Neuronal stem cell (in vitro differentiated cells): Measurements from ENCODE around the gene DNPEP.

Source experiments
- DNase-seq: peaks from one replicate; pipeline ENCODE4 v3.0.0-alpha.2; 2013; ENCODE audit warnings: low spot score
- H2AFZ ChIP-seq: one replicate; pipeline ENCODE4 v1.6.1; 2013; ENCODE audit warnings: mild to moderate bottlenecking, low read length, inconsistent platforms
- H2AK5ac ChIP-seq: 2 replicates; pipeline ENCODE4 v1.6.1; 2013; ENCODE audit warnings: low read depth, mild to moderate bottlenecking, inconsistent platforms, low read length, moderate library complexity, mixed read lengths
- H2BK120ac ChIP-seq: 2 replicates; pipeline ENCODE4 v1.6.1; 2013; ENCODE audit warnings: low read depth, mild to moderate bottlenecking, inconsistent platforms, low read length, moderate library complexity, mixed read lengths
- H2BK12ac ChIP-seq: one replicate; pipeline ENCODE4 v1.6.1; 2013; ENCODE audit warnings: low read length, inconsistent platforms
- H2BK15ac ChIP-seq: 2 replicates; pipeline ENCODE4 v1.6.1; 2013; ENCODE audit warnings: mild to moderate bottlenecking, low read length, inconsistent platforms, mixed read lengths
- H2BK5ac ChIP-seq: one replicate; pipeline ENCODE4 v1.6.1; 2013; ENCODE audit warnings: inconsistent platforms, mild to moderate bottlenecking, low read length, moderate library complexity
- H3K14ac ChIP-seq: one replicate; pipeline ENCODE4 v1.6.1; 2013; ENCODE audit warnings: low read length, inconsistent platforms
- H3K18ac ChIP-seq: 2 replicates; pipeline ENCODE4 v1.6.1; 2013; ENCODE audit warnings: low read length, inconsistent platforms
- H3K23ac ChIP-seq: 2 replicates; pipeline ENCODE4 v1.6.1; 2013; ENCODE audit warnings: low read depth, mild to moderate bottlenecking, mixed read lengths, low read length, inconsistent platforms; ENCODE audit not compliant: poor library complexity
- H3K27ac ChIP-seq: replicated peaks from 3 replicates; pipeline ENCODE4 v1.5.1; 2013; ENCODE audit warnings: low read length, inconsistent platforms
- H3K27me3 ChIP-seq, 3 experiments: 2 replicates each; pipeline ENCODE4 v1.6.1; 2013; ENCODE audit warnings: low read length in 3 of 3, mild to moderate bottlenecking in 2 of 3, inconsistent platforms in 1 of 3, low read depth in 1 of 3, mixed read lengths in 1 of 3, moderate library complexity in 1 of 3; ENCODE audit not compliant: control insufficient read depth in 3 of 3, insufficient read depth in 3 of 3
- H3K36me3 ChIP-seq, 2 donors: replicated peaks in 1 of 2; 2 replicates each; pipeline ENCODE4 v1.6.1; 2013; ENCODE audit warnings: low read length in 2 of 2; ENCODE audit not compliant: control insufficient read depth in 2 of 2, insufficient read depth in 2 of 2
- H3K4ac ChIP-seq: 2 replicates; pipeline ENCODE4 v1.6.1; 2013; ENCODE audit warnings: inconsistent platforms, mild to moderate bottlenecking, low read length, moderate library complexity
- H3K4me1 ChIP-seq, 2 donors: 1 replicate in 1 of 2; 2 replicates in 1 of 2; pipeline ENCODE4 v1.6.1; 2013; ENCODE audit warnings: low read length in 2 of 2, low read depth in 1 of 2; ENCODE audit not compliant: control insufficient read depth in 2 of 2, insufficient read depth in 1 of 2
- H3K4me2 ChIP-seq: one replicate; pipeline ENCODE4 v1.6.1; 2013; ENCODE audit warnings: mild to moderate bottlenecking, low read length, inconsistent platforms; ENCODE audit not compliant: insufficient read depth, poor library complexity, severe bottlenecking
- H3K4me3 ChIP-seq, 2 donors: 2 replicates each; pipeline ENCODE4 v1.5.1; 2013; ENCODE audit warnings: low read length in 2 of 2, mild to moderate bottlenecking in 2 of 2, inconsistent platforms in 1 of 2, moderate library complexity in 1 of 2
- H3K79me1 ChIP-seq: one replicate; pipeline ENCODE4 v1.6.1; 2013; ENCODE audit warnings: low read depth, mild to moderate bottlenecking, inconsistent platforms, low read length, moderate library complexity
- H3K9ac ChIP-seq: one replicate; pipeline ENCODE4 v1.6.1; 2013; ENCODE audit warnings: mild to moderate bottlenecking, low read depth, low read length, inconsistent platforms; ENCODE audit not compliant: poor library complexity
- H3K9me3 ChIP-seq, 2 donors: replicated peaks in 1 of 2; 2 replicates each; pipeline versions ENCODE3 to v1.6.1; 2013; ENCODE audit warnings: low read length in 2 of 2, mild to moderate bottlenecking in 2 of 2, inconsistent platforms in 1 of 2, low read depth in 1 of 2, mixed read lengths in 1 of 2, moderate library complexity in 1 of 2; ENCODE audit not compliant: control insufficient read depth in 2 of 2, insufficient read depth in 1 of 2
- H4K8ac ChIP-seq: one replicate; pipeline ENCODE4 v1.6.1; 2013; ENCODE audit warnings: low read depth, mild to moderate bottlenecking, inconsistent platforms, low read length, moderate library complexity
- H4K91ac ChIP-seq: one replicate; pipeline ENCODE4 v1.6.1; 2013; ENCODE audit warnings: low read length, low read depth, mild to moderate bottlenecking, inconsistent platforms; ENCODE audit not compliant: poor library complexity
- WGBS, 2 donors: extraction: QIAGEN DNeasy Blood & Tissue Kit; methylation state at CpG; one replicate each; pipeline ENCODE4 v1.1.7; 2013; ENCODE audit warnings: missing lambda C conversion rate in 2 of 2, mixed read lengths in 1 of 2; ENCODE audit not compliant: insufficient read length in 2 of 2, insufficient replicate concordance in 1 of 2; ENCODE audit errors: extremely low coverage in 2 of 2; 5-methylcytosine and 5-hydroxymethylcytosine counted together

The DNPEP gene

GRCh38 chr2:219335373-219335786 lies 52.3 kb downstream of the DNPEP start:
- no peak overlapping the region for H2AK5ac ChIP-seq
- H2BK15ac ChIP-seq: no peak overlapping the region
- H2AFZ ChIP-seq: no peak overlapping the region
- peaks cover 0 to 61% (median 22%) of the 10 kb centered on the region in 3 experiments for H3K27me3 ChIP-seq
- H3K36me3 ChIP-seq: no peaks in the 10 kb centered on the region
- no peaks in the 10 kb centered on the region for H3K79me1 ChIP-seq
- H4K91ac ChIP-seq: no peak overlapping the region
- H3K4me2 ChIP-seq: no peak overlapping the region
- H4K8ac ChIP-seq: no peak overlapping the region
- H3K9me3 ChIP-seq: no peaks in the 10 kb centered on the region
- no peak overlapping the region for H3K4me3 ChIP-seq
- no peak overlapping the region for H3K4ac ChIP-seq
- WGBS, 2 donors: no CpG with 5 or more reads among the region's 5 CpGs
- no peak overlapping the region for H3K14ac ChIP-seq
- H3K18ac ChIP-seq: no peak overlapping the region
- peaks cover 3 to 4% of the 10 kb centered on the region in 2 donors for H3K4me1 ChIP-seq
- H2BK5ac ChIP-seq: no peak overlapping the region
- no peak overlapping the region for H3K27ac ChIP-seq
- no peak for DNase-seq
- no peak overlapping the region for H3K9ac ChIP-seq
- no peak overlapping the region for H3K23ac ChIP-seq
- no peak overlapping the region for H2BK120ac ChIP-seq
- H2BK12ac ChIP-seq: no peak overlapping the region

GRCh38 chr2:219334076-219334475 lies 53.6 kb downstream of the DNPEP start:
- Histone ChIP-seq H3K9ac (no peak overlapping the region), H3K23ac (no peak overlapping the region), H2BK120ac (no peak overlapping the region), H2AK5ac (no peak overlapping the region), H3K14ac (no peak overlapping the region), H2BK12ac (no peak overlapping the region), H3K9me3 (no peaks in the 10 kb centered on the region), H4K8ac (no peak overlapping the region), H3K27ac (no peak overlapping the region), H3K4ac (no peak overlapping the region), H2AFZ (no peak overlapping the region), H3K36me3 (no peaks in the 10 kb centered on the region), H3K4me1 (peaks cover 3 to 4% of the 10 kb centered on the region in 2 donors), H3K27me3 (peaks cover 0 to 67% (median 24%) of the 10 kb centered on the region in 3 experiments), H2BK5ac (no peak overlapping the region), H3K79me1 (no peaks in the 10 kb centered on the region), H3K18ac (no peak overlapping the region), H4K91ac (no peak overlapping the region), H3K4me3 (no peak overlapping the region), H3K4me2 (no peak overlapping the region), H2BK15ac (no peak overlapping the region)
- DNase-seq: no peak
- no CpG with 5 or more reads among the region's 2 CpGs for WGBS, 2 donors

GRCh38 chr2:219332542-219332941 lies 55.2 kb downstream of the DNPEP start, which contains the start of gene RESP18:
TSS of gene RESP18 (minus strand) at chr2:219332744.
- Histone ChIP-seq H3K23ac (no peak within 1 kb of the TSS), H4K91ac (no peak within 1 kb of the TSS), H3K4me1 (peaks cover 3 to 4% of the 10 kb centered on the region in 2 donors), H3K27ac (no peak within 1 kb of the TSS), H3K36me3 (no peaks in the 10 kb centered on the region), H3K9ac (no peak within 1 kb of the TSS), H3K4me2 (no peak within 1 kb of the TSS), H2BK12ac (no peak within 1 kb of the TSS), H3K18ac (no peak within 1 kb of the TSS), H2BK5ac (no peak within 1 kb of the TSS), H4K8ac (no peak within 1 kb of the TSS), H3K9me3 (no peaks in the 10 kb centered on the region), H2BK15ac (no peak within 1 kb of the TSS), H3K4ac (no peak within 1 kb of the TSS), H2AFZ (no peak within 1 kb of the TSS), H3K14ac (no peak within 1 kb of the TSS), H3K4me3 (no peak within 1 kb of the TSS), H2BK120ac (no peak within 1 kb of the TSS), H3K79me1 (no peaks in the 10 kb centered on the region), H2AK5ac (no peak within 1 kb of the TSS), H3K27me3 (peaks cover 0 to 77% (median 26%) of the 10 kb centered on the region in 3 experiments)
- DNase-seq: no peak
- WGBS, 2 donors: no CpG with 5 or more reads among the region's 24 CpGs

GRCh38 chr2:219331560-219332213 lies 56.0 kb downstream of the DNPEP start:
- WGBS, 2 donors: no CpG with 5 or more reads among the region's 39 CpGs
- peak; percentile 63 for DNase-seq
- Histone ChIP-seq H2BK12ac (no peak overlapping the region), H2BK5ac (no peak overlapping the region), H4K8ac (no peak overlapping the region), H3K4me1 (peaks cover 3 to 4% of the 10 kb centered on the region in 2 donors), H3K27ac (no peak overlapping the region), H2AFZ (no peak overlapping the region), H3K79me1 (no peaks in the 10 kb centered on the region), H3K36me3 (no peaks in the 10 kb centered on the region), H3K9me3 (no peaks in the 10 kb centered on the region), H3K18ac (no peak overlapping the region), H3K4me3 (no peak overlapping the region), H3K9ac (no peak overlapping the region), H3K23ac (no peak overlapping the region), H2BK120ac (no peak overlapping the region), H2AK5ac (no peak overlapping the region), H3K14ac (no peak overlapping the region), H3K4me2 (no peak overlapping the region), H4K91ac (no peak overlapping the region), H2BK15ac (no peak overlapping the region), H3K27me3 (peaks cover 0 to 84% (median 26%) of the 10 kb centered on the region in 3 experiments), H3K4ac (no peak overlapping the region)
